ENCODE results near the gene ANAPC2.

Gene ANAPC2

GRCh38 chr9:137143459-137143858 is 44.9 kb downstream of the ANAPC2 start:
- H3K4me3 ChIP-seq (ENCODE audit: low read depth, low read length) = no peak overlapping the region
- no peak overlapping the region for H3K27ac ChIP-seq
- H3K36me3 ChIP-seq = no peaks in the 10 kb centered on the region
- no peak for TF ChIP-seq CTCF (IDR thresholded peaks at IDR 0.05; ENCODE audit: low read depth, low read length)
- peaks cover 11% of the 10 kb centered on the region for H3K27me3 ChIP-seq (ENCODE audit: insufficient read depth, low read depth, severe bottlenecking)
- no peak for DNase-seq
- no peaks in the 10 kb centered on the region for H3K9me3 ChIP-seq (ENCODE audit: severe bottlenecking)

- TF ChIP-seq CTCF (IDR thresholded peaks at IDR 0.05; ENCODE audit: low read depth, low read length) = no peak
- no peak for DNase-seq
- no peaks in the 10 kb centered on the region for H3K9me3 ChIP-seq (ENCODE audit: severe bottlenecking)
- H3K27ac ChIP-seq = no peak overlapping the region
- peaks cover 12% of the 10 kb centered on the region for H3K27me3 ChIP-seq (ENCODE audit: insufficient read depth, low read depth, severe bottlenecking)
- H3K4me3 ChIP-seq (ENCODE audit: low read depth, low read length) = no peak overlapping the region
- no peaks in the 10 kb centered on the region for H3K36me3 ChIP-seq
Measured at GRCh38 chr9:137141976-137142936, 46.1 kb downstream of the ANAPC2 start.

GRCh38 chr9:137141050-137141810 is 47.1 kb downstream of the ANAPC2 start:
- no peak overlapping the region for H3K27ac ChIP-seq
- TF ChIP-seq CTCF (IDR thresholded peaks at IDR 0.05; ENCODE audit: low read depth, low read length) = no peak
- DNase-seq = no peak
- no peak overlapping the region for H3K4me3 ChIP-seq (ENCODE audit: low read depth, low read length)
- H3K9me3 ChIP-seq (ENCODE audit: severe bottlenecking) = no peaks in the 10 kb centered on the region
- H3K27me3 ChIP-seq (ENCODE audit: insufficient read depth, low read depth, severe bottlenecking) = peaks cover 12% of the 10 kb centered on the region
- H3K36me3 ChIP-seq = no peaks in the 10 kb centered on the region

GRCh38 chr9:137140151-137141012 is 48.0 kb downstream of the ANAPC2 start:
- H3K27ac ChIP-seq = no peak overlapping the region
- no peak for DNase-seq
- peaks cover 12% of the 10 kb centered on the region for H3K27me3 ChIP-seq (ENCODE audit: insufficient read depth, low read depth, severe bottlenecking)
- TF ChIP-seq CTCF (IDR thresholded peaks at IDR 0.05; ENCODE audit: low read depth, low read length) = no peak
- no peaks in the 10 kb centered on the region for H3K9me3 ChIP-seq (ENCODE audit: severe bottlenecking)
- no peaks in the 10 kb centered on the region for H3K36me3 ChIP-seq
- H3K4me3 ChIP-seq (ENCODE audit: low read depth, low read length) = no peak overlapping the region

GRCh38 chr9:137139468-137140150 is 48.8 kb downstream of the ANAPC2 start:
- Histone ChIP-seq H3K4me3 (ENCODE audit: low read depth, low read length) (peak overlapping the region; percentile 27), H3K36me3 (no peaks in the 10 kb centered on the region), H3K27ac (no peak overlapping the region), H3K9me3 (ENCODE audit: severe bottlenecking) (no peaks in the 10 kb centered on the region), H3K27me3 (ENCODE audit: insufficient read depth, low read depth, severe bottlenecking) (peaks cover 12% of the 10 kb centered on the region)
- no peak for DNase-seq
- no peak for TF ChIP-seq CTCF (IDR thresholded peaks at IDR 0.05; ENCODE audit: low read depth, low read length)
